KOPT-K1 (cell line): ENCODE results near the gene CCDC30.
"Not testable (repeated sequence)": the region's sequence is repeated elsewhere in the genome, so short reads cannot be mapped to it uniquely, and the experiment has no call there.

ENCODE experiments used
- H3K27ac ChIP-seq: fragments of 200-600 bp; sonication (generic); 2 replicates; pipeline ENCODE4 v1.5.1; 2016; ENCODE audit warnings: antibody characterized with exemption, mild to moderate bottlenecking, low read depth, low read length; ENCODE audit not compliant: poor library complexity, severe bottlenecking
- H3K36me3 ChIP-seq: fragments of 200-600 bp; sonication (generic); 2 replicates; pipeline ENCODE4 v1.5.1; 2017; ENCODE audit warnings: antibody characterized with exemption, mild to moderate bottlenecking, low read length, moderate library complexity; ENCODE audit not compliant: insufficient read depth
- H3K9me3 ChIP-seq: fragments of 200-600 bp; sonication (generic); 2 replicates; pipeline ENCODE4 v1.5.1; 2017; ENCODE audit warnings: antibody characterized with exemption, low read length, mild to moderate bottlenecking; ENCODE audit not compliant: insufficient read depth, poor library complexity, severe bottlenecking

CCDC30 gene

GRCh38 chr1:42679364-42679983, 216.4 kb downstream of the CCDC30 start:
- Histone ChIP-seq H3K9me3 (no peaks in the 10 kb centered on the region), H3K36me3 (peaks cover 44% of the 10 kb centered on the region), H3K27ac (no peak overlapping the region)

- H3K36me3 ChIP-seq = peaks cover 44% of the 10 kb centered on the region
- no peak overlapping the region for H3K27ac ChIP-seq
- no peaks in the 10 kb centered on the region for H3K9me3 ChIP-seq
Observed at GRCh38 chr1:42680055-42680454, 217.0 kb downstream of the CCDC30 start.

GRCh38 chr1:42680921-42681683, 218.0 kb downstream of the CCDC30 start:
- no peaks in the 10 kb centered on the region for H3K9me3 ChIP-seq
- peaks cover 44% of the 10 kb centered on the region for H3K36me3 ChIP-seq
- peak overlapping the region; percentile 92 for H3K27ac ChIP-seq

GRCh38 chr1:42681741-42682483, 218.8 kb downstream of the CCDC30 start, which contains the start of gene YBX1:
YBX1 (plus strand) TSS chr1:42682418; CDS start chr1:42682566, 148 bp downstream.
- Histone ChIP-seq H3K36me3 (peaks cover 44% of the 10 kb centered on the region), H3K27ac (peak within 1 kb of the TSS; percentile 92), H3K9me3 (no peaks in the 10 kb centered on the region)

GRCh38 chr1:42682484-42682738, 219.3 kb downstream of the CCDC30 start:
- Histone ChIP-seq H3K27ac (peak overlapping the region; percentile 92), H3K36me3 (peaks cover 44% of the 10 kb centered on the region)
- H3K9me3 ChIP-seq = not testable (repeated sequence)

GRCh38 chr1:42682739-42683531, 219.8 kb downstream of the CCDC30 start:
- no peaks in the 10 kb centered on the region for H3K9me3 ChIP-seq
- peak overlapping the region; percentile 92 for H3K27ac ChIP-seq
- H3K36me3 ChIP-seq = peaks cover 47% of the 10 kb centered on the region

- H3K27ac ChIP-seq = peak overlapping the region; percentile 92
- H3K9me3 ChIP-seq = no peaks in the 10 kb centered on the region
- H3K36me3 ChIP-seq = peaks cover 59% of the 10 kb centered on the region
Observed at GRCh38 chr1:42684139-42684538, 221.1 kb downstream of the CCDC30 start.

- H3K36me3 ChIP-seq = peaks cover 82% of the 10 kb centered on the region
- no peak overlapping the region for H3K27ac ChIP-seq
- no peaks in the 10 kb centered on the region for H3K9me3 ChIP-seq
Observed at GRCh38 chr1:42686418-42686817, 223.3 kb downstream of the CCDC30 start.

- no peak overlapping the region for H3K27ac ChIP-seq
- peaks cover 100% of the 10 kb centered on the region for H3K36me3 ChIP-seq
- H3K9me3 ChIP-seq = no peaks in the 10 kb centered on the region
Observed at GRCh38 chr1:42689912-42690311, 226.8 kb downstream of the CCDC30 start.

GRCh38 chr1:42690477-42691156, 227.5 kb downstream of the CCDC30 start:
- peaks cover 100% of the 10 kb centered on the region for H3K36me3 ChIP-seq
- no peaks in the 10 kb centered on the region for H3K9me3 ChIP-seq
- H3K27ac ChIP-seq = no peak overlapping the region

GRCh38 chr1:42691157-42691498, 228.0 kb downstream of the CCDC30 start:
- Histone ChIP-seq H3K9me3 (no peaks in the 10 kb centered on the region), H3K27ac (no peak overlapping the region), H3K36me3 (peaks cover 100% of the 10 kb centered on the region)

- H3K36me3 ChIP-seq = peaks cover 100% of the 10 kb centered on the region
- H3K27ac ChIP-seq = no peak overlapping the region
- no peaks in the 10 kb centered on the region for H3K9me3 ChIP-seq
Observed at GRCh38 chr1:42692461-42692860, 229.4 kb downstream of the CCDC30 start.

- H3K36me3 ChIP-seq = peaks cover 100% of the 10 kb centered on the region
- no peaks in the 10 kb centered on the region for H3K9me3 ChIP-seq
- H3K27ac ChIP-seq = no peak overlapping the region
Observed at GRCh38 chr1:42692911-42693310, 229.8 kb downstream of the CCDC30 start.

GRCh38 chr1:42698081-42698813, 235.2 kb downstream of the CCDC30 start:
- Histone ChIP-seq H3K27ac (no peak overlapping the region), H3K36me3 (peaks cover 100% of the 10 kb centered on the region), H3K9me3 (no peaks in the 10 kb centered on the region)
